HepG2 (cell line): ENCODE data around the gene ATP9B. TPM values are rescaled to one million over a fixed set of nuclear protein-coding genes. Genes with fewer than 3 reads are reported as not detected.

Experiments
- ATAC-seq: fragments of 200-7000 bp; cut with Tn5 transposase; 3 replicates; pipeline ENCODE4 v1.9.1; 2020; ENCODE audit warnings: mild to moderate bottlenecking, moderate library complexity
- BruUV-seq: library from RNA; stranded (reverse); fragments of 400-500 nt; replicated peaks from 2 replicates; lab custom pipeline; 2021; lab: Mats Ljungman, UMichigan
- CTCF ChIA-PET: fragments of 300-600 bp; formaldehyde crosslinking; extraction: SDS; loops from one replicate; lab custom pipeline; 2021; ENCODE audit warnings: low total read pairs, inconsistent platforms, low intra/inter-chr PET ratio; lab: Yijun Ruan, JAX
- POLR2A ChIA-PET: fragments of 350-600 bp; sonication (Branson Sonifier 250); formaldehyde crosslinking; loops from one replicate; lab custom pipeline; 2020; ENCODE audit warnings: antibody characterized with exemption, inconsistent platforms; lab: Yijun Ruan, JAX
- DNase-seq: peaks from one replicate; pipeline ENCODE4 v3.0.0-alpha.2; 2015; ENCODE audit warnings: low spot score
- FAIRE-seq: peaks from 3 replicates; lab custom pipeline; 2011; peaks lifted over from hg19 to GRCh38; lab: Jason Lieb, UNC
- H2AFZ ChIP-seq: one replicate; pipeline ENCODE4 v1.6.1; 2011; ENCODE audit warnings: low read length, inconsistent platforms
- H3K27ac ChIP-seq: fragments of 300-600 bp; 3 replicates; pipeline ENCODE4 v1.8.0; 2011; ENCODE audit warnings: mixed run types, mild to moderate bottlenecking, mixed read lengths, low read length, inconsistent platforms; ENCODE audit not compliant: insufficient read depth; ENCODE audit errors: extremely low read length
- H3K27me3 ChIP-seq, 2 experiments: fragments of 200-600 bp in 1 of 2; 2 replicates in 1 of 2; 3 replicates in 1 of 2; pipeline versions ENCODE4 v1.6.0 to v1.8.0; 2011; ENCODE audit warnings: low read length in 2 of 2, mild to moderate bottlenecking in 2 of 2, moderate library complexity in 2 of 2, inconsistent platforms in 1 of 2; ENCODE audit not compliant: insufficient read depth in 2 of 2, control insufficient read depth in 1 of 2
- H3K36me3 ChIP-seq, 2 experiments: fragments of 200-600 bp in 1 of 2; replicated peaks in 1 of 2; 2 replicates in 1 of 2; 3 replicates in 1 of 2; pipeline versions ENCODE4 v1.5.1 to v1.8.0; 2011; ENCODE audit warnings: low read length in 2 of 2, inconsistent platforms in 1 of 2; ENCODE audit not compliant: insufficient read depth in 2 of 2, control insufficient read depth in 1 of 2
- H3K4me1 ChIP-seq: 2 replicates; pipeline ENCODE4 v1.5.1; 2012; ENCODE audit warnings: low read length, inconsistent platforms; ENCODE audit not compliant: insufficient read depth
- H3K4me2 ChIP-seq: 2 replicates; pipeline ENCODE4 v1.6.0; 2011; ENCODE audit warnings: low read depth, low read length, inconsistent platforms
- H3K4me3 ChIP-seq, 3 experiments: fragments of 200-600 bp in 1 of 3; sonication (generic), shearing (Covaris generic) in 1 of 3; replicated peaks in 1 of 3; 2 replicates each; pipeline ENCODE4 v1.5.1; 2011 to 2016; ENCODE audit warnings: low read length in 3 of 3, inconsistent platforms in 2 of 3, low read depth in 2 of 3, mild to moderate bottlenecking in 2 of 3, control low read depth in 1 of 3, mixed read lengths in 1 of 3; ENCODE audit not compliant: insufficient read depth in 1 of 3
- H3K79me2 ChIP-seq: one replicate; pipeline ENCODE4 v1.6.1; 2011; ENCODE audit warnings: low read length, inconsistent platforms; ENCODE audit not compliant: insufficient read depth
- H3K9ac ChIP-seq: 2 replicates; pipeline ENCODE4 v1.6.0; 2011; ENCODE audit warnings: mild to moderate bottlenecking, low read depth, low read length, inconsistent platforms; ENCODE audit not compliant: insufficient read depth
- H3K9me3 ChIP-seq: 2 replicates; pipeline ENCODE4 v1.5.1; 2012; ENCODE audit warnings: mild to moderate bottlenecking, low read length
- H4K20me1 ChIP-seq: 2 replicates; pipeline ENCODE4 v1.6.0; 2011; ENCODE audit warnings: inconsistent platforms, mild to moderate bottlenecking, low read length, moderate library complexity; ENCODE audit not compliant: insufficient read depth
- HES4 ChIP-seq: sonication (generic); formaldehyde crosslinking; IDR thresholded peaks from 2 replicates; pipeline ENCODE4 v1.9.0; 2021; ENCODE audit warnings: mild to moderate bottlenecking, missing genetic modification reagents, borderline replicate concordance
- IKZF4 ChIP-seq: sonication (generic); formaldehyde crosslinking; IDR thresholded peaks from 2 replicates; pipeline ENCODE4 v1.5.1; 2020; ENCODE audit warnings: borderline replicate concordance, mild to moderate bottlenecking, low read depth, missing genetic modification reagents; ENCODE audit errors: not compliant biosample characterization
- NCOA2 ChIP-seq: sonication (generic); formaldehyde crosslinking; IDR thresholded peaks from 2 replicates; pipeline ENCODE4 v1.8.0; 2022; ENCODE audit warnings: inconsistent platforms
- ZBTB42 ChIP-seq: sonication (generic); formaldehyde crosslinking; IDR thresholded peaks from 2 replicates; pipeline ENCODE4 v1.5.0; 2020; ENCODE audit warnings: mild to moderate bottlenecking, missing genetic modification reagents
- ZFP41 ChIP-seq: sonication (generic); formaldehyde crosslinking; IDR thresholded peaks from 2 replicates; pipeline ENCODE4 v1.4.0; 2020; ENCODE audit warnings: mild to moderate bottlenecking, missing genetic modification reagents, borderline replicate concordance
- ZFP90 ChIP-seq: sonication (generic); formaldehyde crosslinking; IDR thresholded peaks from 2 replicates; pipeline ENCODE4 v1.8.0; 2022; ENCODE audit warnings: missing genetic modification reagents, mild to moderate bottlenecking, inconsistent platforms, borderline replicate concordance
- ZNF720 ChIP-seq: sonication (generic); formaldehyde crosslinking; IDR thresholded peaks from 2 replicates; pipeline ENCODE4 v1.4.0; 2020; ENCODE audit warnings: missing genetic modification reagents
- ZNF770 ChIP-seq: sonication (generic); formaldehyde crosslinking; IDR thresholded peaks from 2 replicates; pipeline ENCODE4 v1.5.0; 2020; ENCODE audit warnings: mild to moderate bottlenecking, missing genetic modification reagents
- WGBS: methylation state at CpG from one replicate; pipeline ENCODE4 v1.1.6; 2017; ENCODE audit warnings: low lambda C conversion rate; 5-methylcytosine and 5-hydroxymethylcytosine counted together
- in situ Hi-C: cut with HindIII; loops from 2 replicates; pipeline ENCODE4 v1.10.0; 2017; ENCODE audit warnings: low pct_unique_long_range_greater_than_20kb; ENCODE audit not compliant: extremely low pct_ligation_motif_present
- intact Hi-C: fragments of 100-400 bp; cut with micrococcal nuclease; formaldehyde crosslinking; loops from one replicate; pipeline ENCODE4 v1.10.0; 2022; ENCODE audit not compliant: unreplicated experiment
- polyA plus RNA-seq, 8 experiments: library from polyadenylated mRNA; depleted of rRNA in 3 of 8; stranded (reverse) in 7 of 8; unstranded in 1 of 8; fragments of >200 nt; fragmentation: Illumina TruSeq in 4 of 8; extraction: Trizol in 4 of 8; gene quantifications; 2 replicates each; pipeline versions ENCODE4 v1.2.1 to v1.2.3, GENCODE V29; 2011 to 2016; ENCODE audit warnings: low read depth in 4 of 8, missing spikeins in 1 of 8, mixed read lengths in 1 of 8; ENCODE audit not compliant: insufficient read depth in 1 of 8
- total RNA-seq, 5 experiments: library from RNA; depleted of rRNA; stranded (reverse); fragments of >200 nt; fragmentation: Illumina TruSeq; extraction: Trizol; gene quantifications; 2 replicates each; pipeline ENCODE4 v1.2.3, GENCODE V29; 2016; ENCODE audit warnings: low read depth in 1 of 5
- TF ChIP-seq, protein P1 (sequence below): sonication (generic); formaldehyde crosslinking; IDR thresholded peaks from 2 replicates; pipeline ENCODE4 v1.5.0; 2020; ENCODE audit warnings: missing genetic modification reagents, mild to moderate bottlenecking, borderline replicate concordance
- TF ChIP-seq, protein P2 (sequence below): sonication (generic); formaldehyde crosslinking; IDR thresholded peaks from 2 replicates; pipeline ENCODE4 v1.5.1; 2020; ENCODE audit warnings: mild to moderate bottlenecking, missing genetic modification reagents

Gene ATP9B
- total and polyA plus RNA-seq, 2 of the 13 experiments (the other 11 are each of a cell fraction or from before 2014, with no cell fraction given): 10.8 to 11.3 TPM

DNA sequence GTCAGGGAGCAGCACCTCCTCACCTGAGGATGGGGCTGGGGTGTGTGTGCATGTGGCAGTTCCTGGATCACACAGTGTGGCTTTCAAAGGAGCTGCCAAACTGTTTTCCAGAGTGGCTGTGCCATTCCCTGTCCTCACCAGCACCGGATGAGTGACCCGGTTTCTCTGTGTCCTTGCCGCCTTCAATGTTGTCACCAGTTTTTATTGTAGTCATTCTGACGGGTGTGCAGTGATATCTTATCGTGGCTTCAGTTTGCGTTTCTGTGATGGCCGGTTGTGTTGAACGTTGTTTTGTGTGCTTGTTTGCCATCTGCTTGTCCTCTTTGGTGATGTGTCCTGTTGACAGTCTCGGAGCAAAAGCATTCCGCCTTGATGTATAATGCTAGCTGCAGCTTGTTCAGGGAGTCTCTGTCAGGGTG is 108.9 kb downstream of the ATP9B start:
- no TSS peak for BruUV-seq
- no peak for TF ChIP-seq HES4
- no peak for TF ChIP-seq ZBTB42 (CRISPR knock-in tag)
- TF ChIP-seq ZNF770 (CRISPR knock-in tag): no peak
- no peak for TF ChIP-seq ZFP90 (CRISPR knock-in tag)
- TF ChIP-seq ZNF720: no peak
- TF ChIP-seq, protein P1, sequence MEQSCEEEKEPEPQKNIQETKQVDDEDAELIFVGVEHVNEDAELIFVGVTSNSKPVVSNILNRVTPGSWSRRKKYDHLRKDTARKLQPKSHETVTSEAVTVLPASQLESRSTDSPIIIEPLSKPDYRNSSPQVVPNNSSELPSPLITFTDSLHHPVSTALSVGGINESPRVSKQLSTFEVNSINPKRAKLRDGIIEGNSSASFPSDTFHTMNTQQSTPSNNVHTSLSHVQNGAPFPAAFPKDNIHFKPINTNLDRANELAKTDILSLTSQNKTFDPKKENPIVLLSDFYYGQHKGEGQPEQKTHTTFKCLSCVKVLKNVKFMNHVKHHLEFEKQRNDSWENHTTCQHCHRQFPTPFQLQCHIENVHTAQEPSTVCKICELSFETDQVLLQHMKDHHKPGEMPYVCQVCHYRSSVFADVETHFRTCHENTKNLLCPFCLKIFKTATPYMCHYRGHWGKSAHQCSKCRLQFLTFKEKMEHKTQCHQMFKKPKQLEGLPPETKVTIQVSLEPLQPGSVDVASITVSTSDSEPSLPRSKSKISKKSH (CRISPR knock-in tag): no peak
- no peak for TF ChIP-seq IKZF4 (CRISPR knock-in tag)
- TF ChIP-seq, protein P2, sequence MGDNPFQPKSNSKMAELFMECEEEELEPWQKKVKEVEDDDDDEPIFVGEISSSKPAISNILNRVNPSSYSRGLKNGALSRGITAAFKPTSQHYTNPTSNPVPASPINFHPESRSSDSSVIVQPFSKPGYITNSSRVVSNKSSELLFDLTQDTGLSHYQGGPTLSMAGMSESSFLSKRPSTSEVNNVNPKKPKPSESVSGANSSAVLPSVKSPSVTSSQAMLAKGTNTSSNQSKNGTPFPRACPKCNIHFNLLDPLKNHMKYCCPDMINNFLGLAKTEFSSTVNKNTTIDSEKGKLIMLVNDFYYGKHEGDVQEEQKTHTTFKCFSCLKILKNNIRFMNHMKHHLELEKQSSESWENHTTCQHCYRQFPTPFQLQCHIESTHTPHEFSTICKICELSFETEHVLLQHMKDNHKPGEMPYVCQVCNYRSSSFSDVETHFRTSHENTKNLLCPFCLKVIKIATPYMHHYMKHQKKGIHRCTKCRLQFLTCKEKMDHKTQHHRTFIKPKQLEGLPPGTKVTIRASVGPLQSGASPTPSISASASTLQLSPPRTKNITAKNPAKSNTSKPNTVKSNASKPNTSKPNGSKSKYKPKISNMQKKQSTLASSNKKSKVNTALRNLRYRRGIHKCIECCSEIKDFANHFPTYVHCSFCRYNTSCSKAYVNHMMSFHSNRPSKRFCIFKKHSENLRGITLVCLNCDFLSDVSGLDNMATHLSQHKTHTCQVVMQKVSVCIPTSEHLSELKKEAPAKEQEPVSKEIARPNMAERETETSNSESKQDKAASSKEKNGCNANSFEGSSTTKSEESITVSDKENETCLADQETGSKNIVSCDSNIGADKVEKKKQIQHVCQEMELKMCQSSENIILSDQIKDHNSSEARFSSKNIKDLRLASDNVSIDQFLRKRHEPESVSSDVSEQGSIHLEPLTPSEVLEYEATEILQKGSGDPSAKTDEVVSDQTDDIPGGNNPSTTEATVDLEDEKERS (CRISPR knock-in tag): no peak
- TF ChIP-seq NCOA2 (CRISPR knock-in tag): no peak
- TF ChIP-seq ZFP41 (CRISPR knock-in tag): no peak
- Histone ChIP-seq H4K20me1 (no peaks in the 10 kb centered on the region), H3K4me3 (no peak overlapping the region), H3K79me2 (no peaks in the 10 kb centered on the region), H3K36me3 (no peaks in the 10 kb centered on the region; a peak in 3 of 5 replicates), H3K9ac (no peak overlapping the region), H3K27me3 (no peaks in the 10 kb centered on the region), H3K27ac (no peak overlapping the region), H3K4me1 (no peaks in the 10 kb centered on the region), H3K9me3 (no peaks in the 10 kb centered on the region), H3K4me2 (no peak overlapping the region), H2AFZ (no peak overlapping the region)
- intact Hi-C loops: loop anchor here (10.0 kb wide), 1 partner anchor 103 kb away; no protein-coding TSS in a partner anchor
- 98% methylated on average over 10 of the region's 10 CpGs for whole genome bisulfite sequencing
- DNase-seq (no peak), FAIRE-seq (no peak), ATAC-seq (no peak)
- in situ Hi-C loops: no loop called here
- ChIA-PET CTCF (no interaction called here), POLR2A (no interaction called here)
